K562 (cell line): ENCODE measurements around the gene DKC1. TPM values are rescaled to one million over a fixed set of nuclear protein-coding genes. Genes with fewer than 3 reads are reported as not detected.
A peak's percentile ranks its signal among the peaks of the same experiment; 100 is the strongest.

Experiments
- CTBP1 ChIP-seq: fragments of 450-650 bp; IDR thresholded peaks from 2 replicates; pipeline ENCODE4 v1.6.1; 2016; ENCODE audit warnings: borderline replicate concordance
- ELF1 ChIP-seq: fragments of 200-800 bp; sonication (Bioruptor generic); IDR thresholded peaks from 2 replicates; pipeline ENCODE4 v1.6.1; 2016; ENCODE audit warnings: missing genetic modification characterization, missing compliant biosample characterization
- GABPB1 ChIP-seq: sonication (generic); formaldehyde crosslinking; IDR thresholded peaks from 2 replicates; pipeline ENCODE4 v1.8.0; 2022; ENCODE audit warnings: mild to moderate bottlenecking, missing genetic modification reagents
- HIVEP1 ChIP-seq: fragments of 250-450 bp; sonication (Bioruptor Pico); IDR thresholded peaks from 2 replicates; pipeline ENCODE4 v1.4.0; 2020; ENCODE audit warnings: mild to moderate bottlenecking
- HMGN3 ChIP-seq: IDR thresholded peaks from 2 replicates; pipeline ENCODE4 v1.6.1; 2011; ENCODE audit warnings: borderline replicate concordance, low read depth, mild to moderate bottlenecking, mixed read lengths, low read length; ENCODE audit not compliant: insufficient read length; ENCODE audit errors: extremely low read depth
- KAT7 ChIP-seq: sonication (generic); formaldehyde crosslinking; IDR thresholded peaks from 2 replicates; pipeline ENCODE4 v1.8.0; 2022; ENCODE audit warnings: missing genetic modification reagents, mild to moderate bottlenecking, borderline replicate concordance
- MAFF ChIP-seq: IDR thresholded peaks from 2 replicates; pipeline ENCODE4 v1.6.1; 2012; ENCODE audit warnings: low read length, improper control_type of control experiment
- NRF1 ChIP-seq, 2 experiments: fragments of 450-650 bp; IDR thresholded peaks in 1 of 2; conservative IDR thresholded peaks in 1 of 2; 2 replicates each; pipeline ENCODE4 v1.6.1; 2014; ENCODE audit warnings: mild to moderate bottlenecking in 2 of 2
- POLR2AphosphoS2 ChIP-seq: IDR thresholded peaks from 2 replicates; pipeline ENCODE4 v1.6.1; 2012; ENCODE audit warnings: low read length, improper control_type of control experiment
- POLR2H ChIP-seq: IDR thresholded peaks from 2 replicates; pipeline ENCODE4 v1.6.1; 2016; ENCODE audit warnings: missing genetic modification characterization, low read depth, mild to moderate bottlenecking, control low read depth, missing compliant biosample characterization, moderate library complexity
- RBM39 ChIP-seq: fragments of 200-400 bp; formaldehyde crosslinking; optimal IDR thresholded peaks from 2 replicates; pipeline ENCODE3; 2018; ENCODE audit warnings: low read depth, low read length
- SAFB ChIP-seq: fragments of 200-400 bp; formaldehyde crosslinking; IDR thresholded peaks from 2 replicates; pipeline ENCODE4 v1.6.1; 2017; ENCODE audit warnings: low read depth, low read length, borderline replicate concordance
- SMAD1 ChIP-seq: fragments of 150-350 bp; IDR thresholded peaks from 2 replicates; pipeline ENCODE4 v1.6.1; 2014; ENCODE audit warnings: low read length, low read depth; ENCODE audit not compliant: partially characterized antibody
- TEAD1 ChIP-seq, 2 experiments: fragments of 450-650 bp in 1 of 2; sonication (generic) in 1 of 2; formaldehyde crosslinking; IDR thresholded peaks; 2 replicates each; pipeline versions ENCODE4 v1.4.0 to v1.8.0; 2020 to 2022; ENCODE audit warnings: mild to moderate bottlenecking in 2 of 2, missing genetic modification reagents in 1 of 2
- ZNF75A ChIP-seq: fragments of 450-650 bp; formaldehyde crosslinking; IDR thresholded peaks from 2 replicates; pipeline ENCODE4 v1.4.0; 2020; ENCODE audit warnings: mild to moderate bottlenecking
- polyA plus RNA-seq, 8 experiments: library from polyadenylated mRNA; depleted of rRNA in 4 of 8; stranded (reverse) in 5 of 8; unstranded in 3 of 8; fragments of >200 nt; fragmentation: Nextera tagmentation in 2 of 8; fragmentation: Illumina TruSeq in 1 of 8; extraction: Ambion mirVana in 2 of 8; extraction: Trizol in 1 of 8; gene quantifications; 2 replicates each; pipeline versions ENCODE4 v1.2.1 to v1.2.3, GENCODE V29; 2011 to 2014; ENCODE audit warnings: inconsistent platforms in 1 of 8, missing spikeins in 1 of 8
- total RNA-seq, 7 experiments: library from RNA; depleted of rRNA in 6 of 7; stranded (reverse); fragments of >200 nt in 6 of 7; fragmentation: Illumina TruSeq in 2 of 7; extraction: Trizol in 2 of 7; gene quantifications; 2 replicates each; pipeline versions ENCODE4 v1.2.1 to v1.2.3, GENCODE V29; 2011 to 2021; ENCODE audit warnings: low replicate concordance in 1 of 7
- TF ChIP-seq, protein P1 (sequence below): sonication (generic); formaldehyde crosslinking; IDR thresholded peaks from 2 replicates; pipeline ENCODE4 v1.8.0; 2022; ENCODE audit warnings: mild to moderate bottlenecking, low read depth, missing genetic modification reagents
- TF ChIP-seq, protein P2 (sequence below): fragments of 450-650 bp; IDR thresholded peaks from 2 replicates; pipeline ENCODE4 v1.6.1; 2014; ENCODE audit warnings: low read depth, mild to moderate bottlenecking, moderate library complexity, borderline replicate concordance
- TF ChIP-seq, protein P3 (sequence below): sonication (generic); formaldehyde crosslinking; IDR thresholded peaks from 2 replicates; pipeline ENCODE4 v1.8.1; 2023; ENCODE audit warnings: mild to moderate bottlenecking, missing genetic modification reagents
- TF ChIP-seq, protein P4 (sequence below): sonication (generic); formaldehyde crosslinking; IDR thresholded peaks from 2 replicates; pipeline ENCODE4 v1.8.0; 2022; ENCODE audit warnings: mild to moderate bottlenecking, missing genetic modification reagents

Gene DKC1
- total and polyA plus RNA-seq, 9 of the 15 experiments (the other 6 are each of a cell fraction or from before 2014, with no cell fraction given): 205 to 313 (median 219) TPM

DNA sequence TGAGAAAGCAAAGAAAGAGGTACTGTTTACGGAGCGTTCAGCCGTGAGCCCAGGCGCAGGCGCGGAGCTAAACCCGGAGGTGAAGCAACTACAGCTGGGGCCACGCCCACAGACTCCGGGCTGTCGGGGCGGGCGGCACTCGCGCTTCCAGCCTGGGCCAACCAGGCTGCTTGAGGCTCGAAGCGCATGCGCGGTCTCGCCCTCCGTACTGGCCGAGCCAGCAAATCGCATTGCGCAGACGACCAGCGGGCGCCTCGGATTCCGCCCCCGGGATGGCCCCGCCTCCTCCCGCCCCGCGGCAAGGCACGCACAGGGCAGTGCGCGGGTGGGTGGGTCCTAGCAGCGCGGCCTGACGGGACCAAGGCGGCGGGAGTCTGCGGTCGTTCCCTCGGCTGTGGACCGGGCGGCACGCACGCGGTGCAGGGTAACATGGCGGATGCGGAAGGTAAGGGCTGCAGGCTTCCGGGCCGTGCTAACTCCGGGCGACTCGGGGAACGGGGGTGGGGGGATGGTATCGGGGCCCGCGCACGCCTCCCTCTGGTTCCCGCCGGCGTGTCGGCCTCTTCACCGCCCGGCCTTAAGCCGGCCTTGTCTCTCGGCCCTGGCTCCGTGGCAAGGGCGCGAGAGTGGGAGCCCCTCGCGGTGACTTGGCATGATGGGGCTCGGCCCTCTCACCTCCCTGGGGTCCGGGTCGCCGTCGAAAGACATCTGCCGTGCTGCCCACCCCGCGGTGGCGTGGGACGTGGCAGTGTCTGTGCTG, at the start of gene DKC1 (continued):
- TF ChIP-seq, protein P1, sequence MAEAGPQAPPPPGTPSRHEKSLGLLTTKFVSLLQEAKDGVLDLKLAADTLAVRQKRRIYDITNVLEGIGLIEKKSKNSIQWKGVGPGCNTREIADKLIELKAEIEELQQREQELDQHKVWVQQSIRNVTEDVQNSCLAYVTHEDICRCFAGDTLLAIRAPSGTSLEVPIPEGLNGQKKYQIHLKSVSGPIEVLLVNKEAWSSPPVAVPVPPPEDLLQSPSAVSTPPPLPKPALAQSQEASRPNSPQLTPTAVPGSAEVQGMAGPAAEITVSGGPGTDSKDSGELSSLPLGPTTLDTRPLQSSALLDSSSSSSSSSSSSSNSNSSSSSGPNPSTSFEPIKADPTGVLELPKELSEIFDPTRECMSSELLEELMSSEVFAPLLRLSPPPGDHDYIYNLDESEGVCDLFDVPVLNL (CRISPR knock-in tag): 0 out of 2 replicates have a peak, but pooled peaks have one; percentile 47
- TF ChIP-seq TEAD1 (CRISPR knock-in tag; IDR thresholded peaks at IDR 0.05): peak in 1 of 2 experiments; percentile 54; a peak in 1 of 4 replicates
- TF ChIP-seq RBM39: no peak
- TF ChIP-seq, protein P2, sequence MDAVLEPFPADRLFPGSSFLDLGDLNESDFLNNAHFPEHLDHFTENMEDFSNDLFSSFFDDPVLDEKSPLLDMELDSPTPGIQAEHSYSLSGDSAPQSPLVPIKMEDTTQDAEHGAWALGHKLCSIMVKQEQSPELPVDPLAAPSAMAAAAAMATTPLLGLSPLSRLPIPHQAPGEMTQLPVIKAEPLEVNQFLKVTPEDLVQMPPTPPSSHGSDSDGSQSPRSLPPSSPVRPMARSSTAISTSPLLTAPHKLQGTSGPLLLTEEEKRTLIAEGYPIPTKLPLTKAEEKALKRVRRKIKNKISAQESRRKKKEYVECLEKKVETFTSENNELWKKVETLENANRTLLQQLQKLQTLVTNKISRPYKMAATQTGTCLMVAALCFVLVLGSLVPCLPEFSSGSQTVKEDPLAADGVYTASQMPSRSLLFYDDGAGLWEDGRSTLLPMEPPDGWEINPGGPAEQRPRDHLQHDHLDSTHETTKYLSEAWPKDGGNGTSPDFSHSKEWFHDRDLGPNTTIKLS: peak; percentile 58; the same call in 1 of the 2 replicates
- no peak for TF ChIP-seq ZNF75A (CRISPR knock-in tag)
- TF ChIP-seq POLR2H: peak; percentile 74
- TF ChIP-seq HMGN3: peak; percentile 77
- TF ChIP-seq CTBP1: peak; percentile 72
- peak; percentile 88 for TF ChIP-seq GABPB1
- TF ChIP-seq KAT7 (CRISPR knock-in tag): peak; percentile 85
- peak; percentile 42; the same call in 1 of the 2 replicates for TF ChIP-seq ELF1 (tag)
- TF ChIP-seq HIVEP1 (CRISPR knock-in tag): no peak
- TF ChIP-seq SMAD1: peak; percentile 15
- 0 out of 2 replicates have a peak, but pooled peaks have one; percentile 16 for TF ChIP-seq SAFB
- 0 out of 2 replicates have a peak, but pooled peaks have one; percentile 68 for TF ChIP-seq POLR2AphosphoS2
- TF ChIP-seq, protein P3, sequence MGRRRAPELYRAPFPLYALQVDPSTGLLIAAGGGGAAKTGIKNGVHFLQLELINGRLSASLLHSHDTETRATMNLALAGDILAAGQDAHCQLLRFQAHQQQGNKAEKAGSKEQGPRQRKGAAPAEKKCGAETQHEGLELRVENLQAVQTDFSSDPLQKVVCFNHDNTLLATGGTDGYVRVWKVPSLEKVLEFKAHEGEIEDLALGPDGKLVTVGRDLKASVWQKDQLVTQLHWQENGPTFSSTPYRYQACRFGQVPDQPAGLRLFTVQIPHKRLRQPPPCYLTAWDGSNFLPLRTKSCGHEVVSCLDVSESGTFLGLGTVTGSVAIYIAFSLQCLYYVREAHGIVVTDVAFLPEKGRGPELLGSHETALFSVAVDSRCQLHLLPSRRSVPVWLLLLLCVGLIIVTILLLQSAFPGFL (CRISPR knock-in tag): no peak
- TF ChIP-seq NRF1 (conservative IDR thresholded peaks at IDR 0.05 in 1 of 2, IDR thresholded peaks at IDR 0.05 in 1 of 2): peak; percentile 99
- TF ChIP-seq, protein P4, sequence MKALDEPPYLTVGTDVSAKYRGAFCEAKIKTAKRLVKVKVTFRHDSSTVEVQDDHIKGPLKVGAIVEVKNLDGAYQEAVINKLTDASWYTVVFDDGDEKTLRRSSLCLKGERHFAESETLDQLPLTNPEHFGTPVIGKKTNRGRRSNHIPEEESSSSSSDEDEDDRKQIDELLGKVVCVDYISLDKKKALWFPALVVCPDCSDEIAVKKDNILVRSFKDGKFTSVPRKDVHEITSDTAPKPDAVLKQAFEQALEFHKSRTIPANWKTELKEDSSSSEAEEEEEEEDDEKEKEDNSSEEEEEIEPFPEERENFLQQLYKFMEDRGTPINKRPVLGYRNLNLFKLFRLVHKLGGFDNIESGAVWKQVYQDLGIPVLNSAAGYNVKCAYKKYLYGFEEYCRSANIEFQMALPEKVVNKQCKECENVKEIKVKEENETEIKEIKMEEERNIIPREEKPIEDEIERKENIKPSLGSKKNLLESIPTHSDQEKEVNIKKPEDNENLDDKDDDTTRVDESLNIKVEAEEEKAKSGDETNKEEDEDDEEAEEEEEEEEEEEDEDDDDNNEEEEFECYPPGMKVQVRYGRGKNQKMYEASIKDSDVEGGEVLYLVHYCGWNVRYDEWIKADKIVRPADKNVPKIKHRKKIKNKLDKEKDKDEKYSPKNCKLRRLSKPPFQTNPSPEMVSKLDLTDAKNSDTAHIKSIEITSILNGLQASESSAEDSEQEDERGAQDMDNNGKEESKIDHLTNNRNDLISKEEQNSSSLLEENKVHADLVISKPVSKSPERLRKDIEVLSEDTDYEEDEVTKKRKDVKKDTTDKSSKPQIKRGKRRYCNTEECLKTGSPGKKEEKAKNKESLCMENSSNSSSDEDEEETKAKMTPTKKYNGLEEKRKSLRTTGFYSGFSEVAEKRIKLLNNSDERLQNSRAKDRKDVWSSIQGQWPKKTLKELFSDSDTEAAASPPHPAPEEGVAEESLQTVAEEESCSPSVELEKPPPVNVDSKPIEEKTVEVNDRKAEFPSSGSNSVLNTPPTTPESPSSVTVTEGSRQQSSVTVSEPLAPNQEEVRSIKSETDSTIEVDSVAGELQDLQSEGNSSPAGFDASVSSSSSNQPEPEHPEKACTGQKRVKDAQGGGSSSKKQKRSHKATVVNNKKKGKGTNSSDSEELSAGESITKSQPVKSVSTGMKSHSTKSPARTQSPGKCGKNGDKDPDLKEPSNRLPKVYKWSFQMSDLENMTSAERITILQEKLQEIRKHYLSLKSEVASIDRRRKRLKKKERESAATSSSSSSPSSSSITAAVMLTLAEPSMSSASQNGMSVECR (CRISPR knock-in tag): peak; percentile 68
- no peak for TF ChIP-seq MAFF
